ENCODE results near the gene RFNG. TPM values are rescaled to one million over a fixed set of nuclear protein-coding genes. Genes with fewer than 3 reads are reported as not detected.

Gene RFNG
- total and polyA plus RNA-seq, 7 donors, result 27.1 to 40.7 (median 31.2) TPM

GRCh38 chr17:82059272-82060000 is 7.8 kb upstream of the RFNG start:
- TF ChIP-seq CTCF (IDR thresholded peaks at IDR 0.05), result no peak
- no peak overlapping the region for H3K4me3 ChIP-seq
- DNase-seq, result peak in 1 of 2 donors; percentile 45
- peaks cover 10 to 98% of the 10 kb centered on the region in 2 donors for H3K36me3 ChIP-seq (ENCODE audit: insufficient read depth in 1 of 2, low read depth in 1 of 2)
- intact Hi-C loops (cut with DNase I), result no loop called here
- H3K4me1 ChIP-seq, result peaks cover 4% of the 10 kb centered on the region
- no peak overlapping the region for H3K27ac ChIP-seq
- WGBS, 3 donors, result 53 to 61% (median 53%) methylated on average over 19 of the region's 19 CpGs
- no peak for ATAC-seq
- no peaks in the 10 kb centered on the region for H3K27me3 ChIP-seq (ENCODE audit: insufficient read depth in 3 of 3, low read length in 2 of 3)
- no peaks in the 10 kb centered on the region for H3K9me3 ChIP-seq

GRCh38 chr17:82058855-82059249 is 7.2 kb upstream of the RFNG start:
- no peaks in the 10 kb centered on the region for H3K4me1 ChIP-seq
- intact Hi-C loops (cut with DNase I), result no loop called here
- H3K36me3 ChIP-seq (ENCODE audit: insufficient read depth in 1 of 2, low read depth in 1 of 2), result peaks cover 10 to 98% of the 10 kb centered on the region in 2 donors
- DNase-seq (peak; percentile 8 to 39), ATAC-seq (no peak)
- H3K4me3 ChIP-seq, result no peak overlapping the region
- TF ChIP-seq CTCF (IDR thresholded peaks at IDR 0.05), result no peak
- H3K27me3 ChIP-seq (ENCODE audit: insufficient read depth in 3 of 3, low read length in 2 of 3), result no peaks in the 10 kb centered on the region
- WGBS, 3 donors, result 66 to 72% (median 67%) methylated on average over 9 to 10 of the region's 10 CpGs
- H3K27ac ChIP-seq, result no peak overlapping the region
- no peaks in the 10 kb centered on the region for H3K9me3 ChIP-seq

- no peak overlapping the region for H3K27ac ChIP-seq
- ATAC-seq, result no peak
- H3K27me3 ChIP-seq (ENCODE audit: insufficient read depth in 3 of 3, low read length in 2 of 3), result no peaks in the 10 kb centered on the region
- WGBS, 3 donors, result 51 to 67% (median 58%) methylated on average over 17 of the region's 17 CpGs
- H3K4me3 ChIP-seq, result no peak overlapping the region
- H3K36me3 ChIP-seq (ENCODE audit: insufficient read depth in 1 of 2, low read depth in 1 of 2), result peaks cover 10 to 98% of the 10 kb centered on the region in 2 donors
- intact Hi-C loops (cut with DNase I), result no loop called here
- no peaks in the 10 kb centered on the region for H3K9me3 ChIP-seq
- no peak for TF ChIP-seq CTCF (IDR thresholded peaks at IDR 0.05)
- H3K4me1 ChIP-seq, result peaks cover 4% of the 10 kb centered on the region
- DNase-seq, result peak in 1 of 2 donors; percentile 11
Observed at GRCh38 chr17:82058230-82058854, 6.7 kb upstream of the RFNG start.

- H3K27ac ChIP-seq, result no peak overlapping the region
- no peak for ATAC-seq
- 79 to 86% (median 81%) methylated on average over 28 to 29 of the region's 29 CpGs for WGBS, 3 donors
- DNase-seq, result peak; percentile 16 to 53
- peaks cover 7 to 85% of the 10 kb centered on the region in 2 donors for H3K36me3 ChIP-seq (ENCODE audit: insufficient read depth in 1 of 2, low read depth in 1 of 2)
- intact Hi-C loops (cut with DNase I), result no loop called here
- peaks cover 15% of the 10 kb centered on the region for H3K4me1 ChIP-seq
- H3K4me3 ChIP-seq, result no peak overlapping the region
- H3K27me3 ChIP-seq (ENCODE audit: insufficient read depth in 3 of 3, low read length in 2 of 3), result no peaks in the 10 kb centered on the region
- H3K9me3 ChIP-seq, result no peaks in the 10 kb centered on the region
- no peak for TF ChIP-seq CTCF (IDR thresholded peaks at IDR 0.05)
Observed at GRCh38 chr17:82056729-82057621, 5.4 kb upstream of the RFNG start.
